Mesothelial cell of epicardium (in vitro differentiated cells): Measurements from ENCODE around the gene SNUPN. TPM values are rescaled to one million over a fixed set of nuclear protein-coding genes. Genes with fewer than 3 reads are reported as not detected.

Source experiments
- DNase-seq, 2 experiments: peaks; one replicate each; pipeline ENCODE4 v3.0.0; 2021; ENCODE audit warnings: low spot score in 2 of 2; ENCODE audit not compliant: unreplicated experiment in 2 of 2
- H3K27ac Mint-ChIP-seq: 2 replicates; pipeline ENCODE4 v1.8.0; 2021; ENCODE audit warnings: mixed read lengths
- H3K27me3 Mint-ChIP-seq: 2 replicates; pipeline ENCODE4 v1.8.0; 2021; ENCODE audit warnings: low read depth, mixed read lengths
- H3K36me3 Mint-ChIP-seq: 2 replicates; pipeline ENCODE4 v1.8.0; 2021; ENCODE audit warnings: mixed read lengths
- H3K4me1 Mint-ChIP-seq: 2 replicates; pipeline ENCODE4 v1.8.0; 2021; ENCODE audit warnings: mixed read lengths
- H3K4me3 Mint-ChIP-seq: 2 replicates; pipeline ENCODE4 v1.8.0; 2021; ENCODE audit warnings: mild to moderate bottlenecking, moderate library complexity, mixed read lengths
- H3K9me3 Mint-ChIP-seq: 2 replicates; pipeline ENCODE4 v1.8.0; 2021; ENCODE audit warnings: mixed read lengths
- total RNA-seq: library from RNA; stranded (reverse); gene quantifications from 3 replicates; pipeline ENCODE4 v1.2.1, GENCODE V29; 2021
- TF ChIP-seq, protein P1 (sequence below): fragments of 200-600 bp; sonication (generic); IDR thresholded peaks from one replicate; pipeline ENCODE4 v1.5.0; 2021; ENCODE audit warnings: antibody characterized with exemption; ENCODE audit not compliant: unreplicated experiment

Gene SNUPN
- total RNA-seq, 1 donor from 2014 or later = 23.0 TPM

DNA sequence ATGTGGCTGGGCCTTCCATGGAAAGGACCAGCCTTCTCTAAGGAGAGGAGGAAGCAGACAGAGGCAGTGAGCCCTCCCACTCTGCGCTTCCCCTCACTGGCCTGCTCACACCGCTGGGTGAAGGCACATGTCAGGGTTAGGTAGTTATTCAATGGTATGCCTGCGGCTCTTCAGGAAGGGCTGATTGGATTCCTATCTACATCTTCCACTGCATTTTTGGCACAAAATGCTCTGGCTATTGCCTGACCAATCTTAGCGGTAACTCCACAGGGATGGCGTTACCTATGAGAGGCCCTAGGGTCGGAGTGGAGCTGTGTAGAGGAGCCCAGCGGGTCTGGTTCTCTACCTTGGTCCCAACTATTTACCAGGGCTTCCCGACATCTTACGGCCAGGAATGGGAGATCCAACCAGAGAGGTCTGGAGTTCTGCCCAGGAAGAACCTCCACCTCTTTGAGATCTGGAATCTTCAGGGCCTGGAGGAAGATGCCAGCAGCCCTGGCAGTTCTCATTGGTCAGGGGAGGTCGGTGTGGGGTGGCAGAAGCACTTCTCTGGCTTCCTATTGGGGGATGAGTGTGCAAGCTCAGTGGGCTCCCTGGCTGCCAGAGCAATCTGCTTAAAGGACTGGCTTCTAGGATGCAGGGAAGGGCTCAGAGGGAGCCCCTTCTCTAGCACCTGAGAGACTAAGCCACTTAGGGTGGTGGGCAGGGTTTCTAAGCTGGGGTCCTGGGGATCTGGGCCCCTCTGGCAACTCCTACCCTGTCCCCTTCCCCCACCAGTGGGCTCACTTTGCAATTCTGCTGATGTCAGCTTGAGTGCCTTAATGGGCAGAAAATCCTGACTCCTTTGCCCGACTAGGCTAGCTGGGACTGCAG is 46.4 kb upstream of the SNUPN start:
- DNase-seq = no peak
- Mint-ChIP-seq H3K4me1 (peaks cover 22% of the 10 kb centered on the region), H3K27me3 (no peaks in the 10 kb centered on the region), H3K9me3 (no peaks in the 10 kb centered on the region), H3K36me3 (no peaks in the 10 kb centered on the region), H3K27ac (peak overlapping the region; percentile 95), H3K4me3 (no peak overlapping the region)
- TF ChIP-seq, protein P1, sequence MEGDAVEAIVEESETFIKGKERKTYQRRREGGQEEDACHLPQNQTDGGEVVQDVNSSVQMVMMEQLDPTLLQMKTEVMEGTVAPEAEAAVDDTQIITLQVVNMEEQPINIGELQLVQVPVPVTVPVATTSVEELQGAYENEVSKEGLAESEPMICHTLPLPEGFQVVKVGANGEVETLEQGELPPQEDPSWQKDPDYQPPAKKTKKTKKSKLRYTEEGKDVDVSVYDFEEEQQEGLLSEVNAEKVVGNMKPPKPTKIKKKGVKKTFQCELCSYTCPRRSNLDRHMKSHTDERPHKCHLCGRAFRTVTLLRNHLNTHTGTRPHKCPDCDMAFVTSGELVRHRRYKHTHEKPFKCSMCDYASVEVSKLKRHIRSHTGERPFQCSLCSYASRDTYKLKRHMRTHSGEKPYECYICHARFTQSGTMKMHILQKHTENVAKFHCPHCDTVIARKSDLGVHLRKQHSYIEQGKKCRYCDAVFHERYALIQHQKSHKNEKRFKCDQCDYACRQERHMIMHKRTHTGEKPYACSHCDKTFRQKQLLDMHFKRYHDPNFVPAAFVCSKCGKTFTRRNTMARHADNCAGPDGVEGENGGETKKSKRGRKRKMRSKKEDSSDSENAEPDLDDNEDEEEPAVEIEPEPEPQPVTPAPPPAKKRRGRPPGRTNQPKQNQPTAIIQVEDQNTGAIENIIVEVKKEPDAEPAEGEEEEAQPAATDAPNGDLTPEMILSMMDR = no peak

GRCh38 chr15:75669879-75670212 is 44.3 kb upstream of the SNUPN start:
- no peak for DNase-seq
- Mint-ChIP-seq H3K36me3 (no peaks in the 10 kb centered on the region), H3K4me3 (no peak overlapping the region), H3K9me3 (no peaks in the 10 kb centered on the region), H3K27me3 (no peaks in the 10 kb centered on the region), H3K4me1 (peaks cover 22% of the 10 kb centered on the region), H3K27ac (no peak overlapping the region)
- TF ChIP-seq, protein P1 = no peak

GRCh38 chr15:75669191-75669878 is 43.8 kb upstream of the SNUPN start:
- no peak for DNase-seq
- TF ChIP-seq, protein P1 = no peak
- Mint-ChIP-seq H3K4me3 (no peak overlapping the region), H3K27me3 (no peaks in the 10 kb centered on the region), H3K36me3 (no peaks in the 10 kb centered on the region), H3K9me3 (no peaks in the 10 kb centered on the region), H3K27ac (no peak overlapping the region), H3K4me1 (peaks cover 22% of the 10 kb centered on the region)

- no peaks in the 10 kb centered on the region for H3K36me3 Mint-ChIP-seq
- TF ChIP-seq, protein P1 = no peak
- no peak overlapping the region for H3K4me3 Mint-ChIP-seq
- H3K9me3 Mint-ChIP-seq = no peaks in the 10 kb centered on the region
- H3K4me1 Mint-ChIP-seq = peaks cover 2% of the 10 kb centered on the region
- no peak overlapping the region for H3K27ac Mint-ChIP-seq
- no peaks in the 10 kb centered on the region for H3K27me3 Mint-ChIP-seq
- DNase-seq = no peak
Measured at GRCh38 chr15:75666823-75667501, 41.4 kb upstream of the SNUPN start.

GRCh38 chr15:75663931-75664421 is 38.5 kb upstream of the SNUPN start:
- H3K9me3 Mint-ChIP-seq = no peaks in the 10 kb centered on the region
- H3K36me3 Mint-ChIP-seq = no peaks in the 10 kb centered on the region
- TF ChIP-seq, protein P1 = no peak
- no peak for DNase-seq
- no peak overlapping the region for H3K4me3 Mint-ChIP-seq
- H3K27me3 Mint-ChIP-seq = no peaks in the 10 kb centered on the region
- H3K27ac Mint-ChIP-seq = no peak overlapping the region
- H3K4me1 Mint-ChIP-seq = peaks cover 16% of the 10 kb centered on the region
